Measurements from ENCODE around the gene CD72.

GRCh38 chr9:35599763-35600604 lies 18.2 kb downstream of the CD72 start:
- TF ChIP-seq CTCF (conservative IDR thresholded peaks at IDR 0.05 in 1 of 2, IDR thresholded peaks at IDR 0.05 in 1 of 2; ENCODE audit: low read depth in 1 of 2, low read length in 2 of 2) (no peak), EZH2 (IDR thresholded peaks at IDR 0.05; ENCODE audit: low read length, missing control alignments) (no peak)
